GM21526 (cell line): ENCODE measurements around the gene USP2.
"Not testable (repeated sequence)": the region's sequence is repeated elsewhere in the genome, so short reads cannot be mapped to it uniquely, and the experiment has no call there.

ENCODE experiments used
- ATAC-seq: cut with Tn5 transposase; IDR thresholded peaks from one replicate; pipeline ENCODE4 v1.9.1; 2021; ENCODE audit warnings: moderate library complexity; ENCODE audit not compliant: unreplicated experiment, low FRiP score

USP2 gene

DNA sequence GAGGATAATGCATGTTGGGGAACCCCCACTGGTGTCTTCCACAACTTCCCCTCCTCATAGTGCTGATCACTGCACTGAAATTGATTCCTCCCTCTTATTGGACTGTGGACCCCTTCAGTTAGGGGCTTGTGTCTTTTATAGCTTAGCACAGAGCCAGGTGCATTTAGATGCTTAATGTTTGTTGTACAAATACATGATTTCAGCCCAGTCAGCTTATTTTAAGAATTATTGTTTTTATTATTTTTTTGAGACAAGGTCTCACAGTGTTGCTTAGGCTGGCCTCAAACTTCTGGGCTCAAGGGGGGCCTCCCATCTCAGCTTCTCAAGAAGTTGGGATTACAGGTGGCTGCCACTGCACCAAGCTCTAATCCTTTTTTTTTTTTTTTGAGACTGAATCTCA, 33.2 kb upstream of the USP2 start:
- ATAC-seq: no peak

DNA sequence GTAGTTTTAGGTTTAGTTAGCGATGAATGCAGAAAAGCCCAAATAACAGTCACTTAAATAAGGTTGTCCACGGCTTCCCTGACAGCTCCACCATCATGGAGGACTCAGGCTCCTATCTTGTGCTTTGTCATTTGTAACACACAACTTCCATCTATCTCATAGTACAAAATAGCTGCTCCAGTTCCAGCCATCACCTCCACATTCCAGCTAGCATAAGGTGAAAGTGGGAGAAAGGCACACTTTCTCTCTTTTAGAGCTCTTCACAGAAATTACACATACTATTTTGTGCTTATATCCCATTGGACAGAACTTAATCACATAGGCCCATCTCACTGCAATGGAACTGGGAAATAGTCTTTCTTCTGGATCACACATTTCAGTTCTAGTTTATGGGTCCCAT, 32.8 kb upstream of the USP2 start:
- ATAC-seq: no peak

DNA sequence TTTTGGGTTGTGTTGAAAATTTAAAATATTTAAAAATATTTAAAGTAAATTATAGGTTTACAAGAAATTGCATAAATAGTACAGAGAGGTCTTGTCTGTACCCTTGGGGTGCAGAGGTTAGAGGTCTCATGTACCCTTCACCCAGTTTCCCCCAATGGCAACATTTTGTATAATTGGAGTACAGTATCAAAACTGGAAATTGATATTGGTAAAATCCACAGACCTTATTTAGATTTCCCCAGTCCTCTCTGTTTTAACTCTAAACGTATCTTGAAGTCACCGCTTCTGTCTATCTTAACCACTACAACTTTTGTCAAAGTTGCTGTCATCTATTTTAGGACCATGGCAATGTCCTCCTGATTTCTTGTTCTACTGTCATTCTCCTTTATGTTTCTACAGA, 30.6 kb upstream of the USP2 start:
- ATAC-seq: no peak

DNA sequence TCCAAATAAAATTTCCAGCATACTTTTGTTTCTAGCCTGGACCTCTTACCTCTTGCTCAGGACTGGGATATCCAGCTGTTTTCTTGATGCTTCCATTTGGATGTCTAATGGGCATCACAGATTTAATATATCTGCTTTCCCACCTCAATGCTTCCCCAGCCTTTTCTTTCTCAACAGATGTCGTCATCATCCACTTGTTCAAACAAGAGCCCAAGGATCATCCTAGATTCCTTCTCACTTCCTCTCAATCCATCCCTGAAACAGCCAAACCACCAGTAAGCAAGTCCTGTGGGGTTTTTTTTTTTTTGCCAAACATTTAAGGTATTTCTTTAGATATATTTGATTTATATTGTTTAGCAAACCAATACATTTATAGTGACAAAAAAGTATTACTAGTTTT, 29.0 kb upstream of the USP2 start:
- no peak for ATAC-seq

DNA sequence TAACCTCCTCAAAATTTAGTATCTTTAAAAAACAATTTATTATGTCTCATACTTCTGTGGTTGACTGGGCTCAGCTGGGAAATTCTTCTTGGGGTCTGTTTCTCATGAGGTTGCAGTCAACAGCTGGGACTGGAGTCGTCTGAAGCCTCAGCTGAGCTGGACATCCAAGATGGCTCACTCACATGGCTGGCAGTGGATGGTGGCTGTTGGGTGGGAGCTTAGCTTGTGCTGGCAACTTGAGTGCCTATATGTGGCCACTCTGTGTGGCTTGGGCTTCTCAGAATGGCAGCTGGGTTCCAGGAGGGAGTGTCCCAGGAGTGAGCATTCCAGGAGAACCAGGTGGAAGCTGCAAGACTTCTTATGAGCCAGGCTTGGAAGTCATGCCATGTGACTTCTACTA, 28.2 kb upstream of the USP2 start:
- no peak for ATAC-seq

DNA sequence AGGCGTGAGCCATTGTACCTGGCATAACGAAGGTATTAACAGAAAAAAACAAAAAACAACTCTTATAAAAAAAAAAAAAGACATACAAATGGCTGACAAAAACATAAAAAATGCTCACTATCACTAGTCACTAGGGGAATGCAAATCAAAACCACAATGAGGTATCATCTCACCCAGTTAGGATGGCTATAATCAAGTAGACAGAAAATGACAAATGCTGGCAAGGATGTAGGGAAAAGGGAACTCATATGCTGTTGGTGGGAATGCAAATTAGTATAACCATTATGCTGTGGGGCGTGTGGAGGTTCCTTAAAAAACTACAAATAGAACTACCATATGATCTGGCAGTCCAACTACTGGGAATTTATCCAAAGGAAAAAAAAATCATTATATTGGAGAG, 24.5 kb upstream of the USP2 start:
- ATAC-seq: no peak

DNA sequence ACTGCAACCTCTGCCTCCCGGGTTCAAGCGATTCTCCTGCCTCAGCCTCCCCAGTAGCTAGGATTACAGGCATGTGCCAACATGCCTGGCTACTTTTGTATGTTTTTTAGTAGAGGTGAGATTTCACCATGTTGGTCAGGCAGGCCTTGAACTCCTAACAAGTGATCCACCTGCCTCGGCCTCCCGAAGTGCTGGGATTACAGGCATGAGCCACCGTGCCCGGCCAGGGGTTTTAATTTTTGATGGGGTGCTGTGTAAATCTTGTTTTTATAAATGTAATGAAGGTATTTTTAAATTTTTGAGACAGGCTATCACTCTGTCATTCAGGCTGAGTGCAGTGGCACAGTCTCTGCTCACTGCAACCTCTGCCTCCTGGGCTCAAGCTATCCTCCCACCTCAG, 24.0 kb upstream of the USP2 start:
- ATAC-seq: not testable (repeated sequence)

DNA sequence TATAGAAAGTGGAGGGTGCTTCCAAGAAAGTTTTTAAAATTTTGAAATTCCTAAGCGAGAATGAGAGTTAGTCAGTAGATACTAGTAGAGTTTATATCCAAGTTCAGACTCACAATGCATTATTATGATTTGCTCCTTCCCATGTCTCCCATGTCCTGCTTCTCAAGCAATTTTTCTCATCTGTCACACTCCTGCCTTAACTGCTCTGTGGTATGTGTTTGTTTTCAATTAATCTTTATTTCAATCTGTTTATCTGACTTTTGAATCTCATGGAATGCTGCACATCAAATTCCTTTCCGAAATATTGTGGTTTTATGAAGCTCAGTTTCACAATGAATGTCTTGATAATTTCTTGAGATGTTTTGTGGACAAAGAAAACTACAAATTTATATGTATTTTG, 23.4 kb upstream of the USP2 start:
- no peak for ATAC-seq

DNA sequence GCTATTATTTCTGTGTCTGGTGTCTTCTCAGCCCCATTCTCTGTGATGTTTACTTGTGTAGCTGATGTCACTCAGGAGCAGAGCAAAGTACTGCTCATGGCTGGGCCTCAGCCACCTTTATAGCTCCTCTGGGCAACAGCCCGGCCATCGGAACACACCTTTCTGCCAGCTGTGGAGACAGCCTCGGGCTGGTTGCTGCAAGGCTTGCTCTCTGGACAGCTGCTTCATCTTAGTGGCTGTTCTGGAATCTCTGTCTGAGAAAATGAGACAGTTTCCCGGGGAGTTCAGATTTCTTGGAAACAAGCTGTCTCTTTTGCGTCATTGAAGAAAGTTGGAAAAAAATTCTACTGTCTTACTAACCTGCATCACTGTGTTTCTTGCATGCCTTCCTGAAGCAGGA, 21.5 kb upstream of the USP2 start:
- ATAC-seq: no peak

DNA sequence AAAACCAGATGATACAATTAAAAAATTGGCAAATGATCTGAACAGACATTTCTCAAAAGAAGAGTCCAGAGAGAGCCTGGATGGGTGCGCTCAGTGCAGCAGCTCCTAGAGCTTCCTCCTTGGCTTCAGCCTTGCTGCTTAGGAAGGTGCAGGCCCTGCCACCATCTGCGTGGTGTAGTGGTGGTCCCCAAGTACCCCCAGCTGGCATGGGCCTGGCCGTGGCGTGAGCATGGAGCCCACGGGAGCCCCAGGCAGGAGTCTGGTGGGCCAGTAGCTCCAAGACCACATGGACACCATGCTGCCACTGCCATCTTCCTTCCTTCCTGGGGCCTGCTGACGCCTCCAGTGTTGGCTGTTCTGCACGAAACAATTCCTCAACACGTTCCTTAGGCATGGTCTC, 21.0 kb upstream of the USP2 start:
- no peak for ATAC-seq

DNA sequence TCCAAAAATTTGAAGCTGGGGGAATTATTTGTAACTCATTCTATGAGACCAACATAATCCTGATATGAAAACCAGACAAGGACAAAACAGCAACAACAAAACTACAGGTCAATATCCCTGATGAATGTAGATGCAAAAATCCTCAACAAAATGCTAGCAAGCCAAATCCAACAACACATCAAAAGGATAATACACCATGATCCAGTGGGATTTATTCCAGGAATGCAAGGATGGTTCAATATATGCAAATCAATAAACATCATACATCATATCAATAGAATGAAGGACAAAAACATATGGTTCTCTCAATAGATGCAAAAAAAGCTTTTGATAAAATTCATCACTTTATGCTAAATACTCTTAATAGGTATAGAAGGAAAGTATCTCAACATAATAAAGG, 19.4 kb upstream of the USP2 start:
- ATAC-seq: no peak

DNA sequence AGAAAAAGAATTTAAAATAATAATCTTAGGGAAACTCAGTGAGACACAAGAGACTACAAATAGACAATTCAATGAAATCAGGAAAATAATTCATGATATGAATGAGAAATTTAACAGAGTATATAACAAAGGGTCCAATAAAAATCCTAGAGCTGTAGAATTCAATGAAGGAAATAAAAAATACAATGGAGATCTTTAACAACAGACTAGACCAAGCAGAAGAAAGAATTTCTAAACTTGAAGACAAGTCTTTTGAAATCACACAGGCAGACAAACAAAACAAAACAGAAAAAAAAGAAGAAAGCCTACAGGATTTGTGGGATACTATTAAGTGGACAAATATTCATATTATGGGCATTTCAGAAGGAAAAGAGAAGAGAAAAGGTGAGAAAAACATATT, 16.2 kb upstream of the USP2 start:
- ATAC-seq: no peak

DNA sequence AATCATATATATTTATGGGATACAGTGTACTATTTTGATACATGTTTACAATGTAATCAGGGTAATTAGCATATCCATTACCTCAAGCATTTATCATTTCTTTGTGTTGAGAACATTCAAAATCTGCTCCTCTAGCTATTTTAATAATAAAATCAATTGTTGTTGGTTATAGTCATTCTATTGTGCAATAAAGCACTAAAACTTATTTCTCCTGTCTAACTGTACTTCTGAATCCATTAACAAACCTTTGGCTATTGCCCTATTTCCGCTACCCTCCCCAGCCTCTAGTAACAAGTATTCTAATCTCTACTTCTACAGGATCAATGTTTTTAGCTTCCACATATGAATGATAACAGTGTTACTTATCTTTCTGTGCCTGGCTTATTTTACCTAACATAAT, 15.3 kb upstream of the USP2 start:
- no peak for ATAC-seq

DNA sequence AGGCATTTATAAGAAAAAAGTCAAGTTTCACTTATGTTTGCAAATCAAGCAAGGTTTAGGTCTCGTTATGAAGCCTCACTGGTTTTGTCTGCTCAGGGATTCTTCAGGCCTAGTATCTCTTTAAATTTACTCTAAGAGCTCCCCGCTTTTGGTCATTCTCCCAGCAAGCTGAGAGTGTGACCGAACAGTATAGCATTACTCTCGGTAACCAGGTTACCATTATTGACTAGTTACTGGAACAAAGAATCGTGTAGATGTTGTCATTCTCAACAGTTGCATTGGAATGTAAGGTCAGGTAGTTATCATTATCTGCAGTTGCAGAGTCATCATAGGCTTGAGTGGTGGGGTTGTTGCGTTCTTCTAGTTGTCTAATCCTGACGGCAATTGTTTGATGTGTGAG, 9.8 kb upstream of the USP2 start:
- no peak for ATAC-seq

DNA sequence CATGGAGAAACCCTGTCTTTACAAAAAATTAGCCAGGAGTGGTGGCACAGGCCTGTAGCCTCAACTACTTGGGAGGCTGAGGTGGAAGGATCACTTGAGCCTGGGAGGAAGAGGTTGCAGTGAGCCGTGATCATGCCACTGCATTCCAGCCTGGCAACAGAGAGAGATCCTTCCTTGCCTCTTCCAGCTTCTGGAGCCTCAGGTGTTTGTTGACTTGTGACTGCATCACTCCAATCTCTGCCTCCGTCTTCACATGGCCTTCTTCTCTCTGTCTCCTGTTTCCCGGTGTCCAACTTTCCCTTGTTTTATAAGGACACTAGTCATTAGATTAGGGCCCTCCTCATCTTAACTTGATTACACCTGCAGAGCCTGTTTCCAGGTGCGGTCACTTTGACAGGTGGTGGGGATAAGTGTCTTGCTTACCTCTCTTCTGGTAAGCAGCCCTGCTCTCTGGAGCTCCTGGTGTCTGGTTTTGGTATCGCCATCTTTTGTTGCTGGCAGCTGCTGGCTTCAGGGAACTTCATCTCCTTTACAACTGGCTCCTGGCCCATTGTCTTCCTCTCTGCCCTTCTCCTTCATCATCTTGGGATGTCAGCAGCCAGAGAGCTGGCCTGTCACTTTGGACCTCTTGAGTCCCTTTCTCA, 8.2 kb upstream of the USP2 start:
- no peak for ATAC-seq

DNA sequence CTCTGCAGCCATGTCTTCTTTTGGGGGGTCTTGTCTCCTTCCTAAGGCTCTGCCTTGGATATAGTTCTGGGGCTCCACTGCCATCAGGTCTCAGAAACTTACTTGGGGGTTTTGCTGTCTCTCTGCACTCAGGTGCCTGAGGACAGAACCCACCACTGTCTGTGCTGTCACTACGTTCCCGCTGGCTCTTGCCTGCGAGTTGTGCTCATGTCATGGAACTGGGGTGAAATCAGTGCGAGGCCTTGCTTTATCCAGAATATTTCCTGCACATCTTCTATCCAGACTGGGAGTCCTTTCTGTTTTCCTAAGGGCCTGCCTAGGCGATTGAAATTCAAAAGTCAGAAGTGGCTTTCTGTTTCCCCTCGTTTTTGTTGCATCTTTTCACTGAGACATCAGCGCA, 6.6 kb upstream of the USP2 start:
- no peak for ATAC-seq

DNA sequence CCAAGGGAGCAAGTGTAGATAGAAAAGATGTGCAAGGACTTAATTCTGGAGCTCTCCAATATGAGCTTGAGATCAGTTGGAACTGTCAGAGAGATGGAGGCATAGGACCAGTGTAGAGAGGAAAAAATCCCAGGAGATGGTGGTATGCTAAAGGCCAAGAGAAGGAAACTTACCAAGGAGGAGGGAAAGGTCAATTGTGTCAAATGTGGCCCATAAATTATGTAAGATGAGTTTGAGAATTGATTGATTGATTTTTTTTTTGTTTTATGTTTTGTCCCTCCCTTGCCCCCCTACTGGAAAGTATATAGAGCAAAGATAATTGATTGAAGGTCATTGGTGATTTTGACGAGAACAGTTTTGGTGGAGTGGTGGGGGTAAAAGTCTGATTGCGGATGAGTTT, 2.8 kb upstream of the USP2 start:
- ATAC-seq: no peak

DNA sequence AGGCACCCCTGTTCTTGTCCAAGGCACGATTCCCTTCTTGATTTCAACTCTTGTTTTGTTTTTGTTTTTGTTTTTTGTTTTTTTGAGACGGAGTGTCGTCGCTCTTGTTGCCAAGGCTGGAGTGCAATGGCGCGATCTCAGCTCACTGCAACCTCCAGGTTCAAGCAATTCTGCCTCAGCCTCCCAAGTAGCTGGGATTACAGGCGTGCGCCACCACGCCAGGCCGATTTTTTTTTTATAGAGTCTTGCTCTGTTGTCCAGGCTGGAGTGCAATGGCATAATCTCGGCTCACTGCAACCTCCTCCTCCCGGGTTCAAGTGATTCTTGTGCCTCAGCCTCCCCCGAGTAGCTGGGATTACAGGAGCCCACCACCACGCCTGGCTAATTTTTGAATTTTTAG, 1.0 kb upstream of the USP2 start:
- not testable (repeated sequence) for ATAC-seq

DNA sequence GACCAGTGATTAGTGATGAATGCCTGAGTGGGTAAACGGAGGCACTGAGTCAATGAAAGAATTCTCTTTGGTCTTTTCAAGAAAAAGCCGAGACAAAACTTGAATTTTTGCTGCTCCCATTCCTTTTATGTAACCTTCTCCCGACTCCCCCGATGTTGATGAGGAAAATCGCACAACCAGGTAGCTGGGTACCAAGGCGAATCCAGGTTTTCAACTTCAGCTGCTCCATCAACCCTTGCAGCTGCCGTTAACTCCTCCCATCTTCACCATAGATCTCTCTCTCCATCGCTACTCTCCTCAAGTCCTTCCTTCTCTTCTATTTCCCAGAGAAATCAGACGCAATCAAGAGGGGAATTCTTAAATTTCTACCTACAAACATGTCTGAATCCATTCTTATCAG, 611 bp upstream of the USP2 start:
- no peak for ATAC-seq

DNA sequence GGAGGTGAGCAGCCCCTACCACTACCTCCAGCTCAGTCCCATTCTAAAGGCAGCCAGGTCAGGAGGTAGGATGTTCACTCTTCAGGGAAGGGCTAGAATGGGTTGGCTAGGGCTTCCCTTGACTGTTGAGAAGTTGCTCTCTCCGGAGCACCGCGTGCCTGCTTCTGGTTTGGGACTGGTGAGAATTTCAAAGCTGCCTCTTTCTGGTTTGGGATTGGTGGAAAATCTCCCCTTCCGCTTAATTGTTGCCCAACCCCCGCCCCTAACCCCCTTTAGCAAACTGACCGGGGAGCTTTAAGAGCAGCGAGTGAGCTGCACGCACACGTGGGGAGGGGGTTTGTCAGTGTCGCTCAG, 686 bp downstream of the USP2 start:
- no peak for ATAC-seq

DNA sequence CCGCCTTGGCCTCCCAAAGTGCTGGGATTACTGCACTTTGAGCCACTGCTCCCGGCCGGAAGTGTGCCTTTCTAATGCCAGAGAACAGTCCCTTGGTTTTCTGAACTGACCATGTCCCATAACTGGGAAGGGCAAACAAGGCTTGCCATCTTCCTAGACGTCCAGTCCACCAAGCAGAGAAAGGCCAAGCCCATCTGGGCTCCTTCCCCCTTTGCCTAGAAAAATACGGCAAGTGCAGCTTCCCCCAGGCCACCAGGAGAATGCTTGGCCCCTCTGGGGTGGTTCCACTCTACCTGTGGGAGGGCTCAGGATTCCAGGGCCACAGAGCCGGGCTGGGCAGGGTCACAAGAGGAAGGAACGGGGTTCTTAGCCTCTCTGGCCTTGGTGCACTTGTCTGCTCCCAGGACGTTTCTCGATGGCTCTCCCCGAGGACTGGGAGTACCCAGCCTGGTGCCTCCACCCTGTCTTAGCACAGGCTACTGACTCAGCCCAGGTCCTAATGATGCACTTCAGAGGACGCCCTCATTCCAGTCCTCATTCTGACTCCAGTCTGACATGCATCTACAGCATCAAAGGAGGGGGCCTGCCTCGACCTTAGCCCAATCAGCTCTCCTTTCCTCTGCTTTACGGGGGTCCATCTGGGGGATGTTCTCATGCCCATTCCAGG, 1.2 kb downstream of the USP2 start:
- no peak for ATAC-seq

DNA sequence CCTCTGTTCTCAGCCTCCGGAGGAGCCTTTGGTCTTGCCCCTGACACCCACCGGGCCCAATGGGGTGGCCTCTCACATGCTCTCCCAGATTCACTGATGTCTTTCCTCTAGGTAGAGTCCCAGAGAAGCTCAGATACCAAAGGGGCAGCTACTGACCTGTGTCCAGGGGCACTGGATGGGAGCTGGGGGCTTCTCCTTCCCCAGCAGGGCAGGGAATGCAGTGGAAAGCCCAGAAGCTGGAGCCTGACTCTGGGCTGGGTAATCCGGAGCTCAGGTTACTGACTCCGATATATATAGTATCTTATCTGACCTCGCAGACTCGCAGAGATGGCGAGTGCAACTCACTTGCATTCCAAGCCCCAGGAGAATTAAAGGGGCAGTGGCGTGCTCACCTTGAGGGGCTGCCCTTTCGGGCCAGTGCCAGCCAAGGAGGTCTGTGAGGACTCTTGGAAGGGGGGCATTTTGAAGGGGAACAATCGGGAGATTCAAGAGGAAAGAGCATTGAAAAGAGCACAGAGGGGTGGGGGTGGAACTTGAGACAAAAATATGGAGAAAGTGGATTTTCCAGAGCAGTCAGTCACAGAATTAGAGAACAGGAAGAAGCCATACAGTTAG, 2.5 kb downstream of the USP2 start:
- no peak for ATAC-seq
